A549 treated with AZD2906 at 1 μM for 4 hours (cell line): ENCODE data around the gene TAF6. TPM values are rescaled to one million over a fixed set of nuclear protein-coding genes. Genes with fewer than 3 reads are reported as not detected.

Experiments used
- total RNA-seq: library from RNA; stranded (reverse); fragments of 200-300 nt; extraction: Qiagen RNA extraction; gene quantifications from 5 replicates; pipeline ENCODE4 v1.2.3, GENCODE V29; 2022

TAF6 gene
- 61.4 to 69.4 TPM (median 63.4 TPM) in 5 replicates for total RNA-seq

GRCh38 chr7:100119072-100119969 lies at the start of gene TAF6, which contains the start of gene CNPY4:
Gene TAF6 (minus strand): TSS chr7:100119358. CDS start chr7:100114209, 5,149 bp downstream.
Gene CNPY4 (plus strand): TSS chr7:100119634. CDS start chr7:100119745, 111 bp downstream.

GRCh38 chr7:100158229-100159098 lies 39.3 kb upstream of the TAF6 start, which contains the start of gene TRAPPC14:
Gene TRAPPC14 (minus strand): TSS chr7:100158723. CDS start chr7:100158499, 224 bp downstream.

GRCh38 chr7:100148559-100149328 lies 29.6 kb upstream of the TAF6 start, which contains the start of gene LAMTOR4:
Gene LAMTOR4 (plus strand): TSS chr7:100148918. CDS start chr7:100148973, 55 bp downstream.

GRCh38 chr7:100126931-100127865 lies 8.0 kb upstream of the TAF6 start, which contains the start of gene MBLAC1:
Gene MBLAC1 (plus strand): TSS chr7:100126967. CDS start chr7:100127396, 429 bp downstream.

GRCh38 chr7:100101016-100101862 lies 17.9 kb downstream of the TAF6 start, which contains the start of the genes AP4M1 and MCM7:
Gene AP4M1 (plus strand): TSS chr7:100101643. CDS start chr7:100101715, 72 bp downstream.
Gene MCM7 (minus strand): TSS chr7:100101397. CDS start chr7:100101294, 103 bp downstream.

GRCh38 chr7:100088621-100089457 lies 30.3 kb downstream of the TAF6 start, which contains the start of gene COPS6:
Gene COPS6 (plus strand): TSS chr7:100088969. CDS start chr7:100088991, 22 bp downstream.

GRCh38 chr7:100081535-100082102 lies 37.5 kb downstream of the TAF6 start, which contains the start of gene ZNF3:
Gene ZNF3 (minus strand): TSS chr7:100081723. CDS start chr7:100077357, 4,366 bp downstream.

Other genes with a start within 250 kb of the TAF6 start
- gene OR2AE1, start 242.3 kb downstream of the TAF6 start, total RNA-seq, result not detected in 5 replicates
- 24.8 to 32.0 TPM (median 26.0 TPM) in 5 replicates for gene TRIM4, start 199.8 kb downstream of the TAF6 start, total RNA-seq
- gene GJC3, start 189.7 kb downstream of the TAF6 start, total RNA-seq, result 0.09 to 0.24 TPM (median 0.20 TPM) in 4 of 5 replicates, not detected in the other
- gene AZGP1, start 143.3 kb downstream of the TAF6 start, total RNA-seq, result 0.17 TPM in 1 of 5 replicates, not detected in the others
- 6.9 to 9.8 TPM (median 9.1 TPM) in 5 replicates for gene ZKSCAN1, start 103.8 kb downstream of the TAF6 start, total RNA-seq
- gene ZSCAN21, start 69.6 kb downstream of the TAF6 start, total RNA-seq, result 10.5 to 12.3 TPM (median 11.1 TPM) in 5 replicates
- gene ZNF3, start 37.6 kb downstream of the TAF6 start, total RNA-seq, result 18.5 to 25.1 TPM (median 19.1 TPM) in 5 replicates
- gene COPS6, start 30.4 kb downstream of the TAF6 start, total RNA-seq, result 144 to 180 TPM (median 173 TPM) in 5 replicates
- gene MCM7, start 18.0 kb downstream of the TAF6 start, total RNA-seq, result 224 to 242 TPM (median 235 TPM) in 5 replicates
- gene AP4M1, start 17.7 kb downstream of the TAF6 start, total RNA-seq, result 13.4 to 15.1 TPM (median 14.2 TPM) in 5 replicates
- gene CNPY4, start 276 bp upstream of the TAF6 start, total RNA-seq, result 9.2 to 10.9 TPM (median 10.2 TPM) in 5 replicates
- 2.1 to 3.5 TPM (median 3.0 TPM) in 5 replicates for gene MBLAC1, start 7.6 kb upstream of the TAF6 start, total RNA-seq
- 148 to 203 TPM (median 179 TPM) in 5 replicates for gene LAMTOR4, start 29.6 kb upstream of the TAF6 start, total RNA-seq
- 9.6 to 13.2 TPM (median 12.4 TPM) in 5 replicates for gene TRAPPC14, start 39.4 kb upstream of the TAF6 start, total RNA-seq
- gene GAL3ST4, start 49.3 kb upstream of the TAF6 start, total RNA-seq, result 0.02 to 0.21 TPM (median 0.08 TPM) in 4 of 5 replicates, not detected in the other
- 0.34 to 1.1 TPM (median 0.66 TPM) in 5 replicates for gene GPC2, start 58.0 kb upstream of the TAF6 start, total RNA-seq
- 0.14 to 0.42 TPM (median 0.18 TPM) in 5 replicates for gene STAG3, start 58.6 kb upstream of the TAF6 start, total RNA-seq
- 0.05 TPM in 1 of 5 replicates, not detected in the others for gene PVRIG, start 100.6 kb upstream of the TAF6 start, total RNA-seq
- gene SPDYE3, start 188.3 kb upstream of the TAF6 start, total RNA-seq, result 0.03 TPM in 1 of 5 replicates, not detected in the others
- gene PILRB, start 238.8 kb upstream of the TAF6 start, total RNA-seq, result 16.8 to 31.3 TPM (median 26.6 TPM) in 5 replicates